H1 (cell line): ENCODE data around the gene CCDC117. TPM values are rescaled to one million over a fixed set of nuclear protein-coding genes. Genes with fewer than 3 reads are reported as not detected.

ENCODE experiments used
- EGR1 ChIP-seq: IDR thresholded peaks from 2 replicates; pipeline ENCODE4 v1.6.1; 2011; ENCODE audit warnings: low read depth, low read length, borderline replicate concordance
- RAD21 ChIP-seq, 2 experiments: IDR thresholded peaks in 1 of 2; conservative IDR thresholded peaks in 1 of 2; 2 replicates each; pipeline ENCODE4 v1.6.1; 2011; ENCODE audit warnings: low read depth in 2 of 2, low read length in 2 of 2, improper control_type of control experiment in 1 of 2, inconsistent platforms in 1 of 2, mild to moderate bottlenecking in 1 of 2, moderate library complexity in 1 of 2
- TCF12 ChIP-seq: IDR thresholded peaks from 2 replicates; pipeline ENCODE4 v1.6.1; 2011; ENCODE audit warnings: low read depth, mild to moderate bottlenecking, low read length
- polyA plus RNA-seq, 7 experiments: library from polyadenylated mRNA; depleted of rRNA in 3 of 7; stranded (reverse) in 5 of 7; unstranded in 2 of 7; fragments of >200 nt in 5 of 7; fragments of 200-250 nt in 2 of 7; gene quantifications; 1 replicate in 5 of 7; 2 replicates in 1 of 7; 4 replicates in 1 of 7; pipeline versions ENCODE4 v1.2.1 to v1.2.3, GENCODE V29; 2011 to 2013; ENCODE audit warnings: missing spikeins in 2 of 7, mixed read lengths in 2 of 7
- total RNA-seq: library from RNA; stranded (reverse); fragmentation: NEBNext Ultra II Directional; extraction: Animal tissue kit (Norgen Biotek cat#: 25700); gene quantifications from 2 replicates; pipeline ENCODE4 v1.2.1, GENCODE V29; 2021

The CCDC117 gene
- total and polyA plus RNA-seq, 2 of the 8 experiments (the other 6 are each of a cell fraction or from before 2014, with no cell fraction given), result 9.1 to 43.1 TPM

DNA sequence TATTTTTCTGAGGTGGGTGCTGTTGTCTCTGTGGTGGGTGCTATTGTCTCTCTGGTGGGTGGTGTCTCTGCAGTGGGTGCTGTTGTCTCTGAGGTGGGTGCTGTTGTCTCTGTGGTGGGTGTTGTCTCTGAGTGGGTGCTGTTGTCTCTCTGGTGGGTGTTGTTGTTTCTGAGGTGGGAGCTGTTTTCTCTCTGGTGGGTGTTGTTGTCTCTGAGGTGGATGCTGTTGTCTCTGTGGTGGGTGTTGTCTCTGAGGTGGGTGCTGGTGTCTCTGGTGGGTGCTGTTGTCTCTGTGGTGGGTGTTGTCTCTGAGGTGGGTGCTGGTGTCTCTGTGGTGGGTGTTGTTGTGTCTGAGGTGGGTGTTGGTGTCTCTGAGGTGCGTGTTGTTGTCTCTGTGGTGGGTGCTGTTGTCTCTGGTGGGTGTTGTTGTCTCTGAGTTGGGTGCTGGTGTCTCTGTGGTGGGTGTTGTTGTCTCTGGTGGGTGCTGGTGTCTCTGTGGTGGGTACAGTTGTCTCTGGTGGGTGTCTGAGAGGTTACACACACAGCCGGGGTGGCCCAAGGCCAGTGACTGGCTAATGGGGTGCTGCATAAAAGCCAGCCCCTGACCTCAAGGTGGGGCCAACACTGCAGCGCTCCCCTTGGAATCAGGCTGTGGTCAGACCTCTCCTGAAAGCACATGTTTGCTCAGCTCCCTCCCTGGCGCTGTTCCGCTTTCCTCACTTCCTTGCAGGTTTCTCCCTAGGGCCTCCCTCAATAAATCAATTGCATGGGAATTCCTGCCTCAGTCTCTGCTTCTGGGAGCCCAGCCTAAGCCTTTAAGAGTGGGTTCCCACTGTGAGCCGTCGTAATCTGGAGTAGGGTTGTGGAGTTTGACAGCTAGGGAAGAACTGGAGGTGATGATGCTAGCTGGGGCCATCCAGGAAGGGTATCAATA lies 58.9 kb downstream of the CCDC117 start (continued):
- TF ChIP-seq TCF12 (no peak), RAD21 (IDR thresholded peaks at IDR 0.05 in 1 of 2, conservative IDR thresholded peaks at IDR 0.05 in 1 of 2; ENCODE audit: low read depth in 2 of 2, low read length in 2 of 2) (peak in 1 of 2 experiments; percentile 13; a peak in 1 of 4 replicates), EGR1 (no peak)
